IPS-18a (cell line): ENCODE data around the gene MPDZ.

ENCODE experiments used
- H3K27ac ChIP-seq: one replicate; pipeline ENCODE4 v1.5.1; 2013; ENCODE audit warnings: low read length
- H3K27me3 ChIP-seq: one replicate; pipeline ENCODE4 v1.6.1; 2013; ENCODE audit warnings: mild to moderate bottlenecking, low read length; ENCODE audit not compliant: control insufficient read depth, insufficient read depth
- H3K36me3 ChIP-seq: one replicate; pipeline ENCODE4 v1.6.1; 2013; ENCODE audit warnings: low read depth, low read length; ENCODE audit not compliant: control insufficient read depth
- H3K4me1 ChIP-seq: one replicate; pipeline ENCODE4 v1.6.1; 2013; ENCODE audit warnings: low read depth, low read length; ENCODE audit not compliant: control insufficient read depth
- H3K4me3 ChIP-seq: one replicate; pipeline ENCODE4 v1.5.1; 2013; ENCODE audit warnings: low read length
- H3K9ac ChIP-seq: one replicate; pipeline ENCODE4 v1.6.1; 2013; ENCODE audit warnings: mild to moderate bottlenecking, low read length, moderate library complexity
- H3K9me3 ChIP-seq: one replicate; pipeline ENCODE4 v1.6.1; 2013; ENCODE audit warnings: low read depth, low read length; ENCODE audit not compliant: control insufficient read depth

The MPDZ gene

GRCh38 chr9:13215791-13216554, 63.5 kb downstream of the MPDZ start:
- Histone ChIP-seq H3K27me3 (no peaks in the 10 kb centered on the region), H3K27ac (no peak overlapping the region), H3K9ac (no peak overlapping the region), H3K4me1 (no peaks in the 10 kb centered on the region), H3K4me3 (no peak overlapping the region), H3K36me3 (peaks cover 49% of the 10 kb centered on the region), H3K9me3 (no peaks in the 10 kb centered on the region)

DNA sequence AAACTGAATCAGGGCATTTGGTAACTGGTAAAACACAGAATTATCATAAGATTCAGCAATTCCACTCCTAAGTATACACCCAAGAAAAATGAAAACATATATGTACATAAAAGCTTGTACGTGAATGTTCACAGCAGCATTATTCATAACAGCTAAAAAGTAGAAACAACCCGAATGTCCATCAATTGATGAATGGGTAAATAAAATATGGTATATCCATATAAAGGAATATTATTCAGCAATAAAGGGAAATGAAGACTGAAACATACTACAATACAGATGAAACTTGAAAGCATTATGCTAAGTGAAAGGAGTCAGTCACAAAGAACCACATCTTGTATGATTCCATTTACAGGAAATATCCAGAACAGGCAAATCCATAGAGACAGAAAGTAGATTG, 65.5 kb downstream of the MPDZ start:
- Histone ChIP-seq H3K4me3 (no peak overlapping the region), H3K27me3 (no peaks in the 10 kb centered on the region), H3K36me3 (peaks cover 40% of the 10 kb centered on the region), H3K9me3 (no peaks in the 10 kb centered on the region), H3K9ac (no peak overlapping the region), H3K27ac (no peak overlapping the region), H3K4me1 (no peaks in the 10 kb centered on the region)

DNA sequence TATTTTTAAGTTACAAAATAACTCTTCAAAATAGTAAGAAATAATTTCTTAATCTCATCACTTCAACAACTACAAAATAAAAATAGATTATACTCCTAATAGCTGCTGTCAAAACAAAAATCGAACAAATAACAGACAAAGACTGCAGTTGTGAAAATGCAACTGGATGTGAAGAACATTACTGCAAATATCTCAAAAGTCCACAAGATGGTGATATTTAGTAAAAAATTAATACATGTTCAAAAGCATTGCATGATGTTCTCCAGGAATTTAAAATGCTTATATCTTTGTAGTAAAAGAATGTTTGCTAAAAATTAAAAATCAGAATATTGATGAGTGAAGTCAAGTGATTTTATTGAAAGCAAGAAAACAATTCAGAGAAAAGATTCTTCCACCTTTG, 66.2 kb downstream of the MPDZ start:
- H3K4me3 ChIP-seq, result no peak overlapping the region
- no peaks in the 10 kb centered on the region for H3K4me1 ChIP-seq

GRCh38 chr9:13210306-13210705, 69.2 kb downstream of the MPDZ start:
- Histone ChIP-seq H3K4me3 (no peak overlapping the region), H3K27me3 (no peaks in the 10 kb centered on the region), H3K36me3 (peaks cover 20% of the 10 kb centered on the region), H3K4me1 (no peaks in the 10 kb centered on the region), H3K9ac (no peak overlapping the region), H3K9me3 (no peaks in the 10 kb centered on the region), H3K27ac (no peak overlapping the region)

More for the DNA sequence above, 66.2 kb downstream of the MPDZ start:
- Histone ChIP-seq H3K27me3 (no peaks in the 10 kb centered on the region), H3K27ac (no peak overlapping the region), H3K9ac (no peak overlapping the region), H3K36me3 (peaks cover 37% of the 10 kb centered on the region), H3K9me3 (no peaks in the 10 kb centered on the region)

DNA sequence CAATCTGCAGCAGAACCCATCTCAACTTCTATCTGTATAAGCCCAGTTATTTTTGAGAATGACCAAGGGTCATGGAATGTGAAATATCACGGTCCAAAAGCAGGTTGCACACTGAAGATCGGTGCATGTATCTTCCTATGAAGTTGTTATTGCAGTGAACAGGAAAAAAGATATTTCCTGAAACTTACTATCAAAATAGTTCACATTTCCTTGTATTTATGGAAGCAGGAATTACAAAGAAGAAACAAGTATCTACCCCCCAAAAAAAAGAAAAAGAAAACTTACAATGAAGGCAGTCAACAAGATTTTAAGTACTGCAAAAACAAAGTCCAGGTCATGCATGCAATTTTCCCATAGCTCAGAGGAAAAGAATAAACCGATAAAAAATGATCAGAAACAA, 70.0 kb downstream of the MPDZ start:
- Histone ChIP-seq H3K4me3 (no peak overlapping the region), H3K36me3 (peaks cover 22% of the 10 kb centered on the region), H3K27me3 (no peaks in the 10 kb centered on the region), H3K4me1 (no peaks in the 10 kb centered on the region), H3K9ac (no peak overlapping the region), H3K27ac (no peak overlapping the region), H3K9me3 (no peaks in the 10 kb centered on the region)

- Histone ChIP-seq H3K9me3 (no peaks in the 10 kb centered on the region), H3K9ac (no peak overlapping the region), H3K4me1 (no peaks in the 10 kb centered on the region), H3K36me3 (peaks cover 49% of the 10 kb centered on the region), H3K27me3 (no peaks in the 10 kb centered on the region), H3K27ac (no peak overlapping the region), H3K4me3 (no peak overlapping the region)
Observed at GRCh38 chr9:13205824-13206223, 73.7 kb downstream of the MPDZ start.

GRCh38 chr9:13190040-13190439, 89.5 kb downstream of the MPDZ start:
- H3K36me3 ChIP-seq, result peaks cover 56% of the 10 kb centered on the region

DNA sequence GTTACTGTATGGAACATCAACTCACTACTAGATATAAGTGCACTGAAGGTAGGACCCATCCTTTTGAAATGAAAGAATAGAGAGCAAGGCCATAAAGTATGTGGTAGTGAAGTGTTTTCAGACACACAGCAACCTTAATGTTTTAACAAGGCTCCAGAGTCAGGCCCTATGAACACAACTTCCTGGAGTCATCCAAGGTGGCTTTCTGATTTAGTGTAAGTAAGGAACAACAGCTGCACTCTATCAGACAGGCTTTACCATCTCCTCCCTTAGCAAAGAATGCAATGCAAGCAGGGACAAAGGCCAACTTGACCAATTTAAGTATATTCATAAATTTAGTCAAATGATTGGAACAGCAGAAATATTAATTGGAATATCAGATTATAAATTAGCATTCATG, 90.1 kb downstream of the MPDZ start:
- Histone ChIP-seq H3K36me3 (peaks cover 57% of the 10 kb centered on the region), H3K27me3 (no peaks in the 10 kb centered on the region), H3K27ac (no peak overlapping the region)

More at GRCh38 chr9:13190040-13190439, 89.5 kb downstream of the MPDZ start:
- no peak overlapping the region for H3K9ac ChIP-seq
- no peak overlapping the region for H3K27ac ChIP-seq
- no peak overlapping the region for H3K4me3 ChIP-seq
- H3K27me3 ChIP-seq, result no peaks in the 10 kb centered on the region
- H3K4me1 ChIP-seq, result no peaks in the 10 kb centered on the region
- no peaks in the 10 kb centered on the region for H3K9me3 ChIP-seq

DNA sequence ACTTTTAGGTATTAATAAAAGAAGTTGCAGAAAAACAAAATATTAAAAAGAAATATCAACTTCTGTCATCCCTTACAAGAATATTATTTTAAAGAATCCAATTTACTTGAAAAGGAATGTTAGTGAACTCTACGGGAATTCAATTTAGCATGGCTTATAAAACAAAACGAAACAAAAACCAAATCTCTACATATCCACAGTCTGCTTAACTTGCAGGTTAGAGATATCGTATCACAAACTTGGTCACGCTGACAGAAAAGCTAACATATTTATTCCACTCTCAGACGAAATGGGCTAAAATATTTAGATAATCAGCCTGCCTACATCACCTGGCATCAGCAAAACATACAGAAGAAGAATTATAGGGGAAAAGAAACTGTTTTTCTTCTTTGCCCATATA, 92.7 kb downstream of the MPDZ start:
- no peaks in the 10 kb centered on the region for H3K4me1 ChIP-seq
- no peak overlapping the region for H3K9ac ChIP-seq
- H3K36me3 ChIP-seq, result peaks cover 57% of the 10 kb centered on the region
- H3K4me3 ChIP-seq, result no peak overlapping the region
- no peaks in the 10 kb centered on the region for H3K27me3 ChIP-seq
- no peaks in the 10 kb centered on the region for H3K9me3 ChIP-seq
- no peak overlapping the region for H3K27ac ChIP-seq

More for the DNA sequence above, 90.1 kb downstream of the MPDZ start:
- Histone ChIP-seq H3K9ac (no peak overlapping the region), H3K9me3 (no peaks in the 10 kb centered on the region), H3K4me3 (no peak overlapping the region), H3K4me1 (no peaks in the 10 kb centered on the region)

DNA sequence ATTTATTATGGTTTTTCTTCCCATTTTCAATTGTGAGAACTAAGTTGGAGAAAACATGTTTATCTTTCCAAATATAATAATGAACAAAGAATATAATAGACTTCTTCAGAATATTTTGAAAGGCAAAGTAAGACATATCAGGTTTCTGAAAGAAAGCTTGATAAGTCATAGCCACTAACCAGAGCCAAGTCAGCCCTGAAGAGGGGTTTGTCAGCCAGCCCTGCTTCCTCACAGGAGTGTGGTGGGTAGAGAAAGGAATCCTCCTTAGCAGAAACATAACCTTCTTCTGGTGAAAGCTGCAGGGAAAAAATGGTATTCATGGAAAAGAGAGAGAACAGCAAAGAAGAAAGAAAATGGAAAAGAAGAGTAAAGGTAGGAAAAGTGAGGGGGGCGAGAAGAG, 93.4 kb downstream of the MPDZ start:
- no peaks in the 10 kb centered on the region for H3K9me3 ChIP-seq
- H3K27me3 ChIP-seq, result no peaks in the 10 kb centered on the region
- H3K4me1 ChIP-seq, result no peaks in the 10 kb centered on the region
- no peak overlapping the region for H3K27ac ChIP-seq
- H3K36me3 ChIP-seq, result peaks cover 53% of the 10 kb centered on the region
- H3K9ac ChIP-seq, result no peak overlapping the region
- H3K4me3 ChIP-seq, result no peak overlapping the region

- Histone ChIP-seq H3K9ac (no peak overlapping the region), H3K4me1 (no peaks in the 10 kb centered on the region), H3K27ac (no peak overlapping the region), H3K9me3 (no peaks in the 10 kb centered on the region), H3K27me3 (no peaks in the 10 kb centered on the region), H3K36me3 (peaks cover 25% of the 10 kb centered on the region), H3K4me3 (no peak overlapping the region)
Observed at GRCh38 chr9:13181652-13182051, 97.8 kb downstream of the MPDZ start.

DNA sequence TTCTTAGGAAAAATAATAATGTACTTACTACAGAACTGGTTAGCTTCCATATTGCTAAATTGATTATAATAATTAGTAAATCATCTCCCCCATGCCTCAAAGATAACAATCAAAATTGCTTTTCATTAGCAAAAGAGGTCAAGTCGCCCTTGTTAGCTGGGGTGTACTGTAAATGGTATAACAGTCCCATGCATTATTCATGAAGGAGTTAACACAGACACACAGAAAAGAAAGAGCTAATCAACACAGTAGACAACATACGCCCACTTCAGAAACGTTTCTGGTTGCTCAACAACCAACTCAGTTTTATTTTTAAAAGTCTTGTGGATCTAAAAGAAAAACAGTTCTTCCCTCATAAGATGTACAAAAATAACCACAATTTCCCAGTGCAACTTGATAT, 100.2 kb downstream of the MPDZ start:
- no peak overlapping the region for H3K4me3 ChIP-seq
- H3K27me3 ChIP-seq, result no peaks in the 10 kb centered on the region
- no peak overlapping the region for H3K27ac ChIP-seq
- H3K9ac ChIP-seq, result no peak overlapping the region
- H3K9me3 ChIP-seq, result no peaks in the 10 kb centered on the region
- H3K36me3 ChIP-seq, result peaks cover 30% of the 10 kb centered on the region
- H3K4me1 ChIP-seq, result no peaks in the 10 kb centered on the region
